Naive thymus-derived CD4-positive, alpha-beta T cell (primary cell): ENCODE results near the gene ZNF683. TPM values are rescaled to one million over a fixed set of nuclear protein-coding genes. Genes with fewer than 3 reads are reported as not detected.

Experiments used
- polyA plus RNA-seq, 2 donors: library from polyadenylated mRNA; unstranded; fragments of 300-500 nt; fragmentation: Illumina TruSeq; gene quantifications; one replicate each; pipeline ENCODE4 v1.2.3, GENCODE V29; 2021
- total RNA-seq, 6 experiments: library from RNA in 5 of 6; stranded (reverse) in 5 of 6; gene quantifications; 1 replicate in 5 of 6; 2 replicates in 1 of 6; pipeline ENCODE4 v1.2.3 and lab custom pipeline; 2021 to 2026

ZNF683 gene
- total and polyA plus RNA-seq, 7 experiments from 2014 or later = 0.22 to 6.3 (median 0.51) TPM; not detected in 4

Other genes starting within 250 kb of the ZNF683 start
- gene FAM110D, start 213.7 kb downstream of the ZNF683 start, total RNA-seq = not detected
- not detected for gene FAM110D, start 213.7 kb downstream of the ZNF683 start, polyA plus RNA-seq
- not detected for gene C1orf232, start 203.8 kb downstream of the ZNF683 start, total RNA-seq
- gene C1orf232, start 203.8 kb downstream of the ZNF683 start, polyA plus RNA-seq = not detected
- gene ZNF593, start 202.8 kb downstream of the ZNF683 start, total RNA-seq = 10 to 100 TPM in 2 of 5 experiments, 1 to 10 TPM in 3; 7.8 to 36.3 (median 9.6) TPM
- 10 to 100 TPM; 22.2 to 25.3 TPM for gene ZNF593, start 202.8 kb downstream of the ZNF683 start, polyA plus RNA-seq
- not detected for gene ZNF593OS, start 200.9 kb downstream of the ZNF683 start, total RNA-seq
- under 1 TPM in 1 of 2 donors, not detected in 1; 0.97 TPM for gene ZNF593OS, start 200.9 kb downstream of the ZNF683 start, polyA plus RNA-seq
- gene CNKSR1, start 195.3 kb downstream of the ZNF683 start, total RNA-seq = 1 to 10 TPM; 2.4 to 7.5 (median 4.6) TPM
- 1 to 10 TPM in 1 of 2 donors, under 1 TPM in 1; 0.63 to 1.4 TPM for gene CNKSR1, start 195.3 kb downstream of the ZNF683 start, polyA plus RNA-seq
- not detected for gene CATSPER4, start 182.1 kb downstream of the ZNF683 start, total RNA-seq
- not detected for gene CATSPER4, start 182.1 kb downstream of the ZNF683 start, polyA plus RNA-seq
- 10 to 100 TPM; 12.1 to 34.8 (median 20.7) TPM for gene CEP85, start 138.6 kb downstream of the ZNF683 start, total RNA-seq
- gene CEP85, start 138.6 kb downstream of the ZNF683 start, polyA plus RNA-seq = 10 to 100 TPM in 1 of 2 donors, 1 to 10 TPM in 1; 5.4 to 12.1 TPM
- gene SH3BGRL3, start 92.7 kb downstream of the ZNF683 start, total RNA-seq = 100 to 1,000 TPM; 156 to 636 (median 224) TPM
- gene SH3BGRL3, start 92.7 kb downstream of the ZNF683 start, polyA plus RNA-seq = 100 to 1,000 TPM; 569 to 630 TPM
- gene UBXN11, start 66.1 kb downstream of the ZNF683 start, total RNA-seq = 100 to 1,000 TPM in 3 of 5 experiments, 10 to 100 TPM in 2; 35.7 to 131 (median 124) TPM
- 10 to 100 TPM; 10.5 to 13.6 TPM for gene UBXN11, start 66.1 kb downstream of the ZNF683 start, polyA plus RNA-seq
- 1,000 to 10,000 TPM in 3 of 5 experiments, 100 to 1,000 TPM in 2; 719 to 1,390 (median 1,130) TPM for gene CD52, start 54.8 kb downstream of the ZNF683 start, total RNA-seq
- 1,000 to 10,000 TPM; 7,628 to 8,133 TPM for gene CD52, start 54.8 kb downstream of the ZNF683 start, polyA plus RNA-seq
- gene CRYBG2, start 18.6 kb downstream of the ZNF683 start, total RNA-seq = 1 to 10 TPM in 3 of 5 experiments, under 1 TPM in 1, not detected in 1; 0.59 to 1.5 (median 1.2) TPM
- 1 to 10 TPM in 1 of 2 donors, not detected in 1; 1.1 TPM for gene CRYBG2, start 18.6 kb downstream of the ZNF683 start, polyA plus RNA-seq
- gene LIN28A, start 38.1 kb upstream of the ZNF683 start, total RNA-seq = not detected
- not detected for gene LIN28A, start 38.1 kb upstream of the ZNF683 start, polyA plus RNA-seq
- 10 to 100 TPM; 28.1 to 58.9 (median 37.7) TPM for gene DHDDS, start 59.6 kb upstream of the ZNF683 start, total RNA-seq
- gene DHDDS, start 59.6 kb upstream of the ZNF683 start, polyA plus RNA-seq = 10 to 100 TPM; 20.7 to 23.8 TPM
- 100 to 1,000 TPM; 304 to 783 (median 360) TPM for gene HMGN2, start 99.7 kb upstream of the ZNF683 start, total RNA-seq
- gene HMGN2, start 99.7 kb upstream of the ZNF683 start, polyA plus RNA-seq = 100 to 1,000 TPM; 784 to 901 TPM
- gene RPS6KA1, start 157.0 kb upstream of the ZNF683 start, total RNA-seq = 100 to 1,000 TPM in 2 of 5 experiments, 10 to 100 TPM in 3; 53.8 to 205 (median 97.6) TPM
- 100 to 1,000 TPM; 109 to 131 TPM for gene RPS6KA1, start 157.0 kb upstream of the ZNF683 start, polyA plus RNA-seq